ENCODE measurements around the gene GNB2. TPM values are rescaled to one million over a fixed set of nuclear protein-coding genes. Genes with fewer than 3 reads are reported as not detected.
"Not testable (repeated sequence)": the region's sequence is repeated elsewhere in the genome, so short reads cannot be mapped to it uniquely, and the experiment has no call there.

Gene GNB2
- total RNA-seq, 1 experiment from 2014 or later = 174 TPM

GRCh38 chr7:100668069-100668449, 5.5 kb upstream of the GNB2 start:
- H3K18ac ChIP-seq (ENCODE audit: insufficient read length, low read depth, low read length) = no peak overlapping the region
- no peak overlapping the region for H4K91ac ChIP-seq (ENCODE audit: insufficient read length, low read depth, low read length)
- H3K4ac ChIP-seq (ENCODE audit: low read depth, low read length) = no peak overlapping the region
- no peak for TF ChIP-seq CTCF (conservative IDR thresholded peaks at IDR 0.05)
- Mint-ChIP-seq H3K4me3 (no peak overlapping the region), H3K9me3 (no peaks in the 10 kb centered on the region; a peak in 2 of 5 replicates), H3K36me3 (ENCODE audit: insufficient read depth in 1 of 3, low read depth in 3 of 3) (no peaks in the 10 kb centered on the region; a peak in 1 of 7 replicates), H3K4me1 (peaks cover 7% of the 10 kb centered on the region in 2 experiments), H3K27me3 (ENCODE audit: low read depth) (peaks cover 47% of the 10 kb centered on the region), H3K27ac (no peak overlapping the region)
- no peak overlapping the region for H2BK20ac ChIP-seq (ENCODE audit: low read depth, low read length, poor library complexity, severe bottlenecking)
- no peak overlapping the region for H4K8ac ChIP-seq (replicated peaks; ENCODE audit: insufficient read length, low read depth, low read length)
- H3K56ac ChIP-seq (ENCODE audit: insufficient read length, low read depth, low read length) = no peak overlapping the region
- no peak overlapping the region for H3K9ac ChIP-seq (ENCODE audit: extremely low read depth, insufficient read length, low read length)
- H3K14ac ChIP-seq (ENCODE audit: insufficient read depth, low read length) = no peak overlapping the region
- no peaks in the 10 kb centered on the region for H3K27me3 ChIP-seq (ENCODE audit: insufficient read depth, low read length)
- no peaks in the 10 kb centered on the region for H3K79me1 ChIP-seq (ENCODE audit: insufficient read depth, low read depth, low read length, poor library complexity, severe bottlenecking)
- no peaks in the 10 kb centered on the region for H3K23me2 ChIP-seq (ENCODE audit: insufficient read length, low read depth, low read length, poor library complexity, severe bottlenecking)
- no peak overlapping the region for H2BK12ac ChIP-seq (ENCODE audit: insufficient read length, low read depth, low read length)
- H3K79me2 ChIP-seq (ENCODE audit: insufficient read depth, low read length) = no peaks in the 10 kb centered on the region
- no peak overlapping the region for H3K4me2 ChIP-seq (ENCODE audit: insufficient read depth, insufficient read length, low read length)
- DNase-seq = no peak
- no peak overlapping the region for H2AFZ ChIP-seq (ENCODE audit: low read length)
- H3K9me3 ChIP-seq (ENCODE audit: control insufficient read depth, low read depth, low read length) = no peaks in the 10 kb centered on the region
- H2AK5ac ChIP-seq (ENCODE audit: insufficient read length, low read length) = no peak overlapping the region
- H3K27ac ChIP-seq (ENCODE audit: insufficient read length, low read depth, low read length) = no peak overlapping the region
- H3K23ac ChIP-seq (ENCODE audit: insufficient read length, low read depth, low read length) = no peak overlapping the region
- no peak overlapping the region for H2BK15ac ChIP-seq (ENCODE audit: low read depth, low read length)
- no peak overlapping the region for H3T11ph ChIP-seq (ENCODE audit: low read length)
- WGBS (ENCODE audit: extremely low coverage, insufficient read length, low lambda C conversion rate) = no CpG with 5 or more reads among the region's 2 CpGs
- H4K20me1 ChIP-seq (ENCODE audit: control insufficient read depth, insufficient read depth, insufficient read length) = no peaks in the 10 kb centered on the region
- H3K4me1 ChIP-seq (ENCODE audit: insufficient read depth, low read length) = no peaks in the 10 kb centered on the region
- no peak overlapping the region for H4K5ac ChIP-seq (ENCODE audit: insufficient read length, low read depth, low read length)
- no peak overlapping the region for H2BK5ac ChIP-seq (ENCODE audit: insufficient read length, low read length)
- no peak overlapping the region for H2BK120ac ChIP-seq (ENCODE audit: low read depth, low read length, poor library complexity, severe bottlenecking)

- H3K23me2 ChIP-seq (ENCODE audit: insufficient read length, low read depth, low read length, poor library complexity, severe bottlenecking); H3K79me2 ChIP-seq (ENCODE audit: insufficient read depth, low read length): not testable (repeated sequence)
Observed at GRCh38 chr7:100669106-100669505, 4.4 kb upstream of the GNB2 start.

More at GRCh38 chr7:100669106-100669505, 4.4 kb upstream of the GNB2 start:
- H2AK5ac ChIP-seq (ENCODE audit: insufficient read length, low read length); H2BK15ac ChIP-seq (ENCODE audit: low read depth, low read length); H2BK5ac ChIP-seq (ENCODE audit: insufficient read length, low read length); H3K36me3 Mint-ChIP-seq (ENCODE audit: insufficient read depth in 1 of 3, low read depth in 3 of 3); H2BK120ac ChIP-seq (ENCODE audit: low read depth, low read length, poor library complexity, severe bottlenecking); H4K20me1 ChIP-seq (ENCODE audit: control insufficient read depth, insufficient read depth, insufficient read length); H3K23ac ChIP-seq (ENCODE audit: insufficient read length, low read depth, low read length); H2BK12ac ChIP-seq (ENCODE audit: insufficient read length, low read depth, low read length); H4K8ac ChIP-seq (replicated peaks; ENCODE audit: insufficient read length, low read depth, low read length); H3K9ac ChIP-seq (ENCODE audit: extremely low read depth, insufficient read length, low read length); H3K4me1 ChIP-seq (ENCODE audit: insufficient read depth, low read length); H2AFZ ChIP-seq (ENCODE audit: low read length); H3K14ac ChIP-seq (ENCODE audit: insufficient read depth, low read length); H3T11ph ChIP-seq (ENCODE audit: low read length); H3K9me3 ChIP-seq (ENCODE audit: control insufficient read depth, low read depth, low read length); H3K56ac ChIP-seq (ENCODE audit: insufficient read length, low read depth, low read length); H3K4me3 Mint-ChIP-seq; H3K79me1 ChIP-seq (ENCODE audit: insufficient read depth, low read depth, low read length, poor library complexity, severe bottlenecking); H3K9me3 Mint-ChIP-seq; H3K27me3 ChIP-seq (ENCODE audit: insufficient read depth, low read length); H3K4ac ChIP-seq (ENCODE audit: low read depth, low read length); H4K91ac ChIP-seq (ENCODE audit: insufficient read length, low read depth, low read length); H3K4me2 ChIP-seq (ENCODE audit: insufficient read depth, insufficient read length, low read length); H3K27ac Mint-ChIP-seq; H3K18ac ChIP-seq (ENCODE audit: insufficient read length, low read depth, low read length); H4K5ac ChIP-seq (ENCODE audit: insufficient read length, low read depth, low read length); H2BK20ac ChIP-seq (ENCODE audit: low read depth, low read length, poor library complexity, severe bottlenecking); DNase-seq; H3K27ac ChIP-seq (ENCODE audit: insufficient read length, low read depth, low read length); H3K4me1 Mint-ChIP-seq: not testable (repeated sequence)
- no CpG with 5 or more reads among the region's 12 CpGs for WGBS (ENCODE audit: extremely low coverage, insufficient read length, low lambda C conversion rate)
- peaks cover 48% of the 10 kb centered on the region for H3K27me3 Mint-ChIP-seq (ENCODE audit: low read depth)
